OCI-LY7 (cell line): ENCODE results near the gene METTL26. TPM values are rescaled to one million over a fixed set of nuclear protein-coding genes. Genes with fewer than 3 reads are reported as not detected.
A peak's percentile ranks its signal among the peaks of the same experiment; 100 is the strongest.

Source experiments
- BruUV-seq: library from RNA; stranded (reverse); fragments of 400-500 nt; replicated peaks from 2 replicates; lab custom pipeline; 2021; lab: Mats Ljungman, UMichigan
- CTCF ChIA-PET: fragments of 300-600 bp; sonication (Branson Sonifier 250); formaldehyde crosslinking; loops from one replicate; lab custom pipeline; 2022; ENCODE audit warnings: antibody characterized with exemption; ENCODE audit not compliant: unreplicated experiment; lab: Charles Lee
- POLR2A ChIA-PET: fragments of 300-600 bp; sonication (Branson Sonifier 250); formaldehyde crosslinking; loops from one replicate; lab custom pipeline; 2022; ENCODE audit warnings: antibody characterized with exemption; lab: Charles Lee
- DNase-seq: peaks from one replicate; pipeline ENCODE4 v3.0.0-alpha.2; 2015; ENCODE audit warnings: low spot score
- H2AFZ ChIP-seq: fragments of 200-600 bp; sonication (generic), shearing (Covaris generic); 2 replicates; pipeline ENCODE4 v1.6.1; 2014; ENCODE audit warnings: mild to moderate bottlenecking, antibody characterized with exemption, low read length, moderate library complexity
- H3K27ac ChIP-seq: fragments of 200-600 bp; sonication (generic); 2 replicates; pipeline ENCODE4 v1.5.1; 2014; ENCODE audit warnings: mixed run types, low read depth, mild to moderate bottlenecking, moderate library complexity, low read length, inconsistent platforms; ENCODE audit not compliant: poor library complexity, severe bottlenecking
- H3K36me3 ChIP-seq: fragments of 200-600 bp; sonication (generic); 2 replicates; pipeline ENCODE4 v1.6.1; 2014; ENCODE audit warnings: mild to moderate bottlenecking, antibody characterized with exemption, low read length, moderate library complexity, mixed read lengths; ENCODE audit not compliant: insufficient read depth
- H3K4me1 ChIP-seq: fragments of 200-600 bp; sonication (generic); 2 replicates; pipeline ENCODE4 v1.5.1; 2014; ENCODE audit warnings: mild to moderate bottlenecking, low read length; ENCODE audit not compliant: insufficient read depth, poor library complexity, severe bottlenecking
- H3K4me2 ChIP-seq: fragments of 200-600 bp; sonication (generic); 2 replicates; pipeline ENCODE4 v1.6.1; 2014; ENCODE audit warnings: mild to moderate bottlenecking, low read length
- H3K4me3 ChIP-seq: fragments of 200-600 bp; sonication (generic); 2 replicates; pipeline ENCODE4 v1.5.1; 2014; ENCODE audit warnings: mild to moderate bottlenecking, low read depth, low read length; ENCODE audit not compliant: poor library complexity, severe bottlenecking
- H3K79me2 ChIP-seq: fragments of 200-600 bp; sonication (generic); 2 replicates; pipeline ENCODE4 v1.6.1; 2016; ENCODE audit warnings: low read depth, mild to moderate bottlenecking, low read length, moderate library complexity, mixed read lengths; ENCODE audit not compliant: insufficient read depth
- H3K9me2 ChIP-seq: fragments of 200-600 bp; sonication (generic); 2 replicates; pipeline ENCODE4 v1.6.1; 2016; ENCODE audit warnings: mild to moderate bottlenecking, low read length, mixed read lengths; ENCODE audit not compliant: insufficient read depth
- H3K9me3 ChIP-seq: fragments of 200-600 bp; sonication (generic); 2 replicates; pipeline ENCODE4 v1.6.1; 2014; ENCODE audit warnings: mild to moderate bottlenecking, mixed run types, low read length, mixed read lengths
- H4K20me1 ChIP-seq: fragments of 200-600 bp; sonication (generic); 2 replicates; pipeline ENCODE4 v1.6.1; 2014; ENCODE audit warnings: mild to moderate bottlenecking, antibody characterized with exemption, low read length, moderate library complexity, mixed read lengths; ENCODE audit not compliant: insufficient read depth
- EZH2phosphoT487 ChIP-seq: fragments of 200-600 bp; sonication (generic); IDR thresholded peaks from 2 replicates; pipeline ENCODE4 v1.6.1; 2018; ENCODE audit warnings: low read depth, borderline replicate concordance, mild to moderate bottlenecking, mixed run types, antibody characterized with exemption, low read length, moderate library complexity, mixed read lengths
- intact Hi-C: fragments of 100-400 bp; cut with micrococcal nuclease; formaldehyde crosslinking; loops from one replicate; pipeline ENCODE4 v1.10.0; 2022; ENCODE audit not compliant: unreplicated experiment
- total RNA-seq, 2 experiments: library from RNA; depleted of rRNA in 1 of 2; stranded (reverse); fragments of >200 nt in 1 of 2; shearing (Covaris generic) in 1 of 2; gene quantifications; 2 replicates each; pipeline ENCODE4 v1.2.3, GENCODE V29; 2014 to 2022
- TF ChIP-seq, protein P1 (sequence below): fragments of 200-600 bp; sonication (generic); conservative IDR thresholded peaks from 2 replicates; pipeline ENCODE4 v1.5.1; 2014; ENCODE audit warnings: mild to moderate bottlenecking, antibody characterized with exemption, low read length, moderate library complexity, mixed read lengths

METTL26 gene
- total RNA-seq, 2 experiments from 2014 or later = 99.0 to 152 TPM

GRCh38 chr16:645852-646678, 10.0 kb upstream of the METTL26 start:
- no TSS peak for BruUV-seq
- Histone ChIP-seq H3K4me1 (peaks cover 37% of the 10 kb centered on the region), H3K9me3 (no peaks in the 10 kb centered on the region), H3K4me3 (no peak overlapping the region), H3K27ac (no peak overlapping the region), H2AFZ (no peak overlapping the region), H3K36me3 (no peaks in the 10 kb centered on the region; the same call in 1 of the 2 replicates), H3K79me2 (peaks cover 4% of the 10 kb centered on the region; the same call in 1 of the 2 replicates), H4K20me1 (no peaks in the 10 kb centered on the region), H3K9me2 (no peaks in the 10 kb centered on the region), H3K4me2 (no peak overlapping the region)
- intact Hi-C loops = no loop called here
- ChIA-PET CTCF (no interaction called here), POLR2A (no interaction called here)
- no peak for TF ChIP-seq EZH2phosphoT487
- TF ChIP-seq, protein P1, sequence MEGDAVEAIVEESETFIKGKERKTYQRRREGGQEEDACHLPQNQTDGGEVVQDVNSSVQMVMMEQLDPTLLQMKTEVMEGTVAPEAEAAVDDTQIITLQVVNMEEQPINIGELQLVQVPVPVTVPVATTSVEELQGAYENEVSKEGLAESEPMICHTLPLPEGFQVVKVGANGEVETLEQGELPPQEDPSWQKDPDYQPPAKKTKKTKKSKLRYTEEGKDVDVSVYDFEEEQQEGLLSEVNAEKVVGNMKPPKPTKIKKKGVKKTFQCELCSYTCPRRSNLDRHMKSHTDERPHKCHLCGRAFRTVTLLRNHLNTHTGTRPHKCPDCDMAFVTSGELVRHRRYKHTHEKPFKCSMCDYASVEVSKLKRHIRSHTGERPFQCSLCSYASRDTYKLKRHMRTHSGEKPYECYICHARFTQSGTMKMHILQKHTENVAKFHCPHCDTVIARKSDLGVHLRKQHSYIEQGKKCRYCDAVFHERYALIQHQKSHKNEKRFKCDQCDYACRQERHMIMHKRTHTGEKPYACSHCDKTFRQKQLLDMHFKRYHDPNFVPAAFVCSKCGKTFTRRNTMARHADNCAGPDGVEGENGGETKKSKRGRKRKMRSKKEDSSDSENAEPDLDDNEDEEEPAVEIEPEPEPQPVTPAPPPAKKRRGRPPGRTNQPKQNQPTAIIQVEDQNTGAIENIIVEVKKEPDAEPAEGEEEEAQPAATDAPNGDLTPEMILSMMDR = no peak
- DNase-seq = no peak

DNA sequence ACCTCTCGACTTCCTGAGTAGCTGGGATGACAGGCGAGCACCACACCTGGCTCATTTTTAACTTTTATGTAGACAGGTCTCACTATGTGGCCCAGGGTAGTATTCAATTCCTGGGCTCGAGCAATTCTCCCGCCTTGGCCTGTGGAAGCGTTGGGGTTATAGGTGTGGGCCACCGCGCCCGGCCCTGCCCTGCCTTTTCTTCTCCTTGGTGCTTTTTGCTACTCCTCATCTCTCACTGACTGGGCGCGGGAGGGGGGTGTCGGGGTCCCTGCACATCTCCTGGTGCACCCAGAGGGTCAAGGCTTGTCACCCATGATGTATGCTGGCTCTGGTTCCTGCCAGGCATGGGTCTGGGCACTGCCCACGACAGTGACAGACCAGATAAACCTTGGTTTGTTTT, 8.5 kb upstream of the METTL26 start:
- no peaks in the 10 kb centered on the region; the same call in 1 of the 2 replicates for H3K36me3 ChIP-seq
- ChIA-PET POLR2A (no interaction called here), CTCF (no interaction called here)
- H3K27ac ChIP-seq = no peak overlapping the region
- H2AFZ ChIP-seq = no peak overlapping the region
- DNase-seq = no peak
- H3K4me1 ChIP-seq = peaks cover 35% of the 10 kb centered on the region
- TF ChIP-seq EZH2phosphoT487 = no peak
- TF ChIP-seq, protein P1 = no peak
- BruUV-seq = no TSS peak
- H3K9me3 ChIP-seq = no peaks in the 10 kb centered on the region
- no peak overlapping the region for H3K4me3 ChIP-seq
- intact Hi-C loops = no loop called here
- H3K79me2 ChIP-seq = no peaks in the 10 kb centered on the region; the same call in 1 of the 2 replicates
- no peaks in the 10 kb centered on the region for H4K20me1 ChIP-seq
- H3K4me2 ChIP-seq = no peak overlapping the region
- H3K9me2 ChIP-seq = no peaks in the 10 kb centered on the region

GRCh38 chr16:643050-643368, 6.9 kb upstream of the METTL26 start:
- Histone ChIP-seq H3K9me3 (no peaks in the 10 kb centered on the region), H2AFZ (no peak overlapping the region), H3K9me2 (no peaks in the 10 kb centered on the region), H3K79me2 (no peaks in the 10 kb centered on the region; the same call in 1 of the 2 replicates), H3K27ac (peak overlapping the region; percentile 40), H3K36me3 (no peaks in the 10 kb centered on the region; the same call in 1 of the 2 replicates), H3K4me3 (peak overlapping the region; percentile 78), H3K4me2 (peak overlapping the region; percentile 89), H4K20me1 (no peaks in the 10 kb centered on the region), H3K4me1 (peaks cover 44% of the 10 kb centered on the region)
- ChIA-PET POLR2A (no interaction called here), CTCF (no interaction called here)
- intact Hi-C loops = no loop called here
- no peak for DNase-seq
- TF ChIP-seq, protein P1 = no peak
- TF ChIP-seq EZH2phosphoT487 = no peak
- no TSS peak for BruUV-seq
